H7 (cell line): Measurements from ENCODE around the gene COG5. TPM values are rescaled to one million over a fixed set of nuclear protein-coding genes. Genes with fewer than 3 reads are reported as not detected.

ENCODE experiments used
- DNase-seq: peaks from one replicate; pipeline ENCODE4 v3.0.0; 2012
- H3K27me3 ChIP-seq: 2 replicates; pipeline ENCODE4 v1.6.0; 2011; ENCODE audit warnings: mild to moderate bottlenecking, low read length; ENCODE audit not compliant: control insufficient read depth, insufficient read depth
- H3K36me3 ChIP-seq: replicated peaks from 2 replicates; pipeline ENCODE4 v1.5.1; 2011; ENCODE audit warnings: low read length; ENCODE audit not compliant: control insufficient read depth, insufficient read depth
- H3K4me3 ChIP-seq: 2 replicates; pipeline ENCODE4 v1.5.1; 2011; ENCODE audit warnings: low read depth, mild to moderate bottlenecking, control low read depth, low read length, moderate library complexity; ENCODE audit not compliant: insufficient read depth
- total RNA-seq: library from RNA; depleted of rRNA; stranded (reverse); fragments of >200 nt; shearing (Covaris generic); gene quantifications from 2 replicates; pipeline ENCODE4 v1.2.3, GENCODE V29; 2014

The COG5 gene
- total RNA-seq, 1 experiment from 2014 or later = 13.5 TPM

GRCh38 chr7:107179326-107180164 is 384.2 kb downstream of the COG5 start:
- no peaks in the 10 kb centered on the region for H3K27me3 ChIP-seq
- no peak for DNase-seq
- H3K36me3 ChIP-seq = peaks cover 1% of the 10 kb centered on the region; the same call in 1 of the 2 replicates
- no peak overlapping the region for H3K4me3 ChIP-seq

GRCh38 chr7:107173691-107174406 is 389.9 kb downstream of the COG5 start:
- H3K27me3 ChIP-seq = no peaks in the 10 kb centered on the region
- DNase-seq = no peak
- no peaks in the 10 kb centered on the region for H3K36me3 ChIP-seq
- no peak overlapping the region for H3K4me3 ChIP-seq

GRCh38 chr7:107173191-107173590 is 390.5 kb downstream of the COG5 start:
- no peaks in the 10 kb centered on the region for H3K36me3 ChIP-seq
- no peak overlapping the region for H3K4me3 ChIP-seq
- no peaks in the 10 kb centered on the region for H3K27me3 ChIP-seq
- peak; percentile 15 for DNase-seq

GRCh38 chr7:107172276-107173032 is 391.3 kb downstream of the COG5 start:
- H3K27me3 ChIP-seq = no peaks in the 10 kb centered on the region
- no peak overlapping the region for H3K4me3 ChIP-seq
- no peaks in the 10 kb centered on the region for H3K36me3 ChIP-seq
- no peak for DNase-seq

GRCh38 chr7:107171496-107171895 is 392.2 kb downstream of the COG5 start:
- H3K4me3 ChIP-seq = no peak overlapping the region
- H3K27me3 ChIP-seq = no peaks in the 10 kb centered on the region
- DNase-seq = no peak
- H3K36me3 ChIP-seq = no peaks in the 10 kb centered on the region

GRCh38 chr7:107170051-107170915 is 393.4 kb downstream of the COG5 start:
- H3K36me3 ChIP-seq = no peaks in the 10 kb centered on the region
- peak overlapping the region; percentile 85 for H3K4me3 ChIP-seq
- no peaks in the 10 kb centered on the region for H3K27me3 ChIP-seq
- peak; percentile 9 for DNase-seq

- DNase-seq = peak; percentile 86
- Histone ChIP-seq H3K36me3 (no peaks in the 10 kb centered on the region), H3K27me3 (no peaks in the 10 kb centered on the region), H3K4me3 (peak overlapping the region; percentile 85)
These were observed 394.3 kb downstream of the COG5 start for GRCh38 chr7:107169120-107170050.

GRCh38 chr7:107168233-107169119 is 395.2 kb downstream of the COG5 start, which contains the start of gene HBP1:
TSS of gene HBP1 (plus strand) at chr7:107169003. CDS start at chr7:107179894, 10,891 bp downstream.
- no peaks in the 10 kb centered on the region for H3K36me3 ChIP-seq
- H3K27me3 ChIP-seq = no peaks in the 10 kb centered on the region
- H3K4me3 ChIP-seq = peak within 1 kb of the TSS; percentile 85
- peak; percentile 87 for DNase-seq

GRCh38 chr7:107167483-107168232 is 396.1 kb downstream of the COG5 start:
- Histone ChIP-seq H3K4me3 (peak overlapping the region; percentile 62), H3K27me3 (no peaks in the 10 kb centered on the region), H3K36me3 (no peaks in the 10 kb centered on the region)
- peak; percentile 15 for DNase-seq

GRCh38 chr7:107166736-107167426 is 396.8 kb downstream of the COG5 start:
- H3K36me3 ChIP-seq = no peaks in the 10 kb centered on the region
- DNase-seq = no peak
- H3K27me3 ChIP-seq = no peaks in the 10 kb centered on the region
- peak overlapping the region; percentile 62; the same call in 1 of the 2 replicates for H3K4me3 ChIP-seq

- Histone ChIP-seq H3K36me3 (no peaks in the 10 kb centered on the region), H3K4me3 (no peak overlapping the region), H3K27me3 (no peaks in the 10 kb centered on the region)
- DNase-seq = no peak
These were observed 398.4 kb downstream of the COG5 start for GRCh38 chr7:107165341-107165740.
